HG03342 (cell line): ENCODE measurements around the gene TLDC2.
"Not testable (repeated sequence)": the region's sequence is repeated elsewhere in the genome, so short reads cannot be mapped to it uniquely, and the experiment has no call there.

ENCODE experiments used
- ATAC-seq: cut with Tn5 transposase; IDR thresholded peaks from one replicate; pipeline ENCODE4 v1.9.1; 2021; ENCODE audit warnings: mild to moderate bottlenecking, moderate library complexity; ENCODE audit not compliant: unreplicated experiment

The TLDC2 gene

GRCh38 chr20:36904690-36905089, 28.8 kb downstream of the TLDC2 start:
- no peak for ATAC-seq

GRCh38 chr20:36905566-36905965, 29.6 kb downstream of the TLDC2 start:
- ATAC-seq = not testable (repeated sequence)

- ATAC-seq = not testable (repeated sequence)
These were observed 30.1 kb downstream of the TLDC2 start for GRCh38 chr20:36906086-36906485.

GRCh38 chr20:36908603-36909002, 32.7 kb downstream of the TLDC2 start:
- ATAC-seq = no peak

- no peak for ATAC-seq
These were observed 40.3 kb downstream of the TLDC2 start for GRCh38 chr20:36916199-36916598.

DNA sequence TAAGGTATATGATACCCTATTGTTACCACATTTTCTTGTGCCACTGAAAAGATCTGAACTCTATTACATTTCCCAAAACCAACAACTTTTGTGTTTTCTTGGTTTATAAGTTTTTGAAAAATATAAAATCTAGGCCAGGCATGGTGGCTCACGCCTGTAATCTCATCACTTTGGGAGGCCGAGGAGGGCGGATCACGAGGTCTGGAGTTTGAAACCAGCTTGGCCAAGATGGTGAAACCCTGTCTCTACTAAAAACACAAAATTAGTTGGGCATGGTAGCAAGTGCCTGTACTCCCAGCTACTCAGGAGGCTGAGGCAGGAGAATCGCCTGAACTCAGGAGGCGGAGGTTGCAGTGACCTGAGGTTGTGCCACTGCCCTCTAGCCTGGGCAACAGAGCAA, 41.3 kb downstream of the TLDC2 start:
- no peak for ATAC-seq

GRCh38 chr20:36917943-36918342, 42.0 kb downstream of the TLDC2 start:
- ATAC-seq = no peak

DNA sequence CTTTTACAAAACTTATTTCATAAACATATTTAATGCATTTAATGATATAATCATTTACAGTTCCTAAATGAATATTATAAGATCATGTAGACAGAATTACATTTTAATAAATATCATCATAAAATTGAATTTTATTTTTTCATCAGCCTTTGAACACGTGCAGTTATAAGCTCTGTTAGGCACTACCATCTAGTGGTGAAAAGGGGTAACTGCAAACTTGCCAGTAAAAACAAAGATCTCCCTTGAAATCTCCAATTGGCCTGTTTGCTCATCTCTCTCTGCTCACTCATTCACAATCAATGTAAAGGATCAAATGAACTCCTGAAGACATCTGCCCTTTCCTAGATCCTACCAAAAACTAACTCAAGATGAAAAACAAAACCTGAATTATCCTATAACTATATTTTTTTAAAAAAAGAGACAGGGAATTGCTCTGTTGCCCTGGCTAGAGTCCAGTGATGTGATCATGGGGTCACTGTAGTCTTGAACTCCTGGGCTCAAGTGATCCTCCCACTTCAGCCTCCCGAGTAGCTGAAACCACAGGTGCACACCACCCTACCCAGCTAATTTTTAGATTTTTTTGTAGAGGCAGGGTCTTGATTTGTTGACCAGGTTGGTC, 43.9 kb downstream of the TLDC2 start:
- no peak for ATAC-seq

DNA sequence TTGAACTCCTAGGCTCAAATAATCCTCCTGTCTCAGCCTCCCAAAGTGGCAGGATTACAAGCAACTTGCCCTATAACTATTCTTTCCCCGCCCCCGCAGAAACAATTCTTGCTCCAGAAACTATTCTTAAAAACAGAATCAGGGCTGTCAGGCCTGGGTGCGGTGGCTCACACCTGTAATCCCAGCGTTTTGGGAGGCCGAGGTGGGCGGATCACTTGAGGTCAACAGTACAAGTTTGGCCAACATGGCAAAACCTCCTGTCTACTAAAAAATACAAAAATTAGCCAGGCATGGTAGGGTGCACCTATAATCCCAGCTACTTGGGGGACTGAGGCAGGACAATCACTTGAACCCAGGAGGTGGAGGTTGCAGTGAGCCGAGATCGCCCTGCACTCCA, 44.4 kb downstream of the TLDC2 start:
- ATAC-seq = no peak

DNA sequence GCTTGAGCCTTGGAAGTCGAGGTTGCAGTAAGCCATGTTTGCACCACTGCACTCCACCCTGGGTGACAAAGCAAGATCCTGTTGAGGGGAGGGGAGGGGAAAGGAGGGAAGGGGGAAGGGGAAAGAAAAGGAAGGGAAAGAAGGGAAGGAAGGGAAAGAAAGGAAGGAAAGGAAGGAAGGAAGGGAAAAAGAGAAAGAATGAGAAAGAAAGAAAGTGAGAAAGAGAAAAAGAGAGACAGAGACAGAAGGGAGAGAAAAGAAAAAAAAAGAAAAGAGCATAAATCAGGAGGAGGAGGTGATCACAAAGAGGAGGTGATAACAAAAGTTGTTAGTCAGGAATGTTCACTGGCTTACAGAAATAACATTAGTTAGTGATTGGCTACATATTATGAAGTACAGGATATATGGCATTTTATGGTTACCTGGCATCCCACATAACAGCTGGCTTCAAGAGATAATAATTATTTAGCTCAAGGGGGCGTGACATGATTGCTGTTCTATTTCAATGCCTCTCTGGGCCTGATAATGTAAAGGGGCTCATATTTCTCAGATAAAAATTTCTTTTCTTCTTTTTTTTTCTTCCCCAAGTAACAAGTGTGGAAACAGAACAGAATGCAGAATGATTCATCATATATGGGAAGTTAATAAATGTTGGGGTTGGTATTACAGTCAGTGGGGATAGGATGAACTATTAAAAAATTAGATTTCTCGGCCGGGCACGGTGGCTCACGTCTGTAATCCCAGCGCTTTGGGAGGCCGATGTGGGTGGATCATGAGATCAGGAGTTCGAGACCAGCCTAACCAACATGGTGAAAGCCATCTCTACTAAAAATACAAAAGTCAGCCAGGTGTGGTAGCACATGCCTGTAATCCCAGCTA, 48.5 kb downstream of the TLDC2 start:
- no peak for ATAC-seq

- no peak for ATAC-seq
These were observed 49.3 kb downstream of the TLDC2 start for GRCh38 chr20:36925234-36925633.

GRCh38 chr20:36926653-36927200, 50.8 kb downstream of the TLDC2 start:
- ATAC-seq = no peak

GRCh38 chr20:36927704-36928103, 51.8 kb downstream of the TLDC2 start:
- ATAC-seq = no peak

GRCh38 chr20:36929290-36929689, 53.4 kb downstream of the TLDC2 start:
- ATAC-seq = no peak

DNA sequence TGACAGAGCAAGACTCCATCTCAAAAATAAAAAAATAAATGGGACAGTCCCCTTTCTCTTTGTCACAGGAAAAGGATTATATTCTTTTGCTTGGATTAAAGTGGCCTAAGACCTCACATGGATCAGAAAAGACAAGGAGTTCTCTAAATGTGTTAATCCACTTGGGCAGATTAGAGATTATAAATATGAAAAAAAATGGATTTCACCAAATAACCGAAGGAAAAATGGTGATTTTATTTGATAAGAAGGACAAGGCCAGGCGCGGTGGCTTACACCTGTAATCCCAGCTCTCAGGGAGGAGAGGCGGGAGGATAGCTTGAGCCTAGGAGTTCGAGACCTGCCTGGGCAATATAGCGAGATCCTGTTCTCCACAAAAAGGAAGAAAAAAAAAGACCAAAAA, 53.8 kb downstream of the TLDC2 start:
- no peak for ATAC-seq

- ATAC-seq = not testable (repeated sequence)
These were observed 56.1 kb downstream of the TLDC2 start for GRCh38 chr20:36932067-36932466.

DNA sequence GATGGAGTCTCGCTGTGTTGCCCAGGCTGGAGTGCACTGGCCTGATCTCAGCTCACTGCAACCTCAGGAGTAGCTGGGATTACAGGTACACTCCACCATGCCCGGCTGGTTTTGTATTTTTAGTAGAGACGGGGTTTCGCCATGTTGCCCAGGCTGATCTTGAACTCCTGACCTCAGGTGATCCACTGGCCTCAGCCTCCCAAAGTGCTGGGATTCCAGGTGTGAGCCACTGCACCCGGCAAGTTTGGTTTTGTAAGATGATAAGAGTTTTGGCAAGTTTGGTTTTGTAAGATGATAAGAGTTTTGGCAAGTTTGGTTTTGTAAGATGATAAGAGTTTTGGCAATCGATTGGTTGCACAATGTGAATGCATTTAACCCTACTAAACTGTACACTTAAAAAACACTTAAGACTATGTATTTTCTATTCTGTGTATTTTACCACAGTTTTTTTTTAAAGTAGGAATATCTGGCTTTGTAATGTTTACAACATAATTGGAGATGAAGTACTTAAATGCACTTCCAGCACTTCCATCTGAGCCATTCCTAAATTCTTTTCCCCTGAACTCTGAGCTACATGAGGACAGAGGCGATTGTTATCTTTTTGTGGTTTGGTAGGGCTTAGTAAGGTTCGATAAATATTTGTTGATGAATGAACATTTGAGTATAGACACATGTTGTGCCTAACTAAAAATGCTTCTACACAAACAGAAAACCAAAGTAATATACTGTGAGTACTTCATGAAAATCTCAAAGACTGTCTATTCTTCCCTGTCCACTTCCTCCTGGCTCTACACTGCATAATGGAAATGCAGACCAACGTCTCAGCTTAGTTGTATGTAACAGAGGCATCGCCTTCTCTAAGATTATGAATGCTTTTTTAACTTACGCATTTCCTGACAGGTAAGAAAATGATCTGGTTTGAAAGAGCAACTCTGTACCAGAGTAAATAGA, 56.8 kb downstream of the TLDC2 start:
- no peak for ATAC-seq

GRCh38 chr20:36933571-36933970, 57.6 kb downstream of the TLDC2 start:
- ATAC-seq = not testable (repeated sequence)

DNA sequence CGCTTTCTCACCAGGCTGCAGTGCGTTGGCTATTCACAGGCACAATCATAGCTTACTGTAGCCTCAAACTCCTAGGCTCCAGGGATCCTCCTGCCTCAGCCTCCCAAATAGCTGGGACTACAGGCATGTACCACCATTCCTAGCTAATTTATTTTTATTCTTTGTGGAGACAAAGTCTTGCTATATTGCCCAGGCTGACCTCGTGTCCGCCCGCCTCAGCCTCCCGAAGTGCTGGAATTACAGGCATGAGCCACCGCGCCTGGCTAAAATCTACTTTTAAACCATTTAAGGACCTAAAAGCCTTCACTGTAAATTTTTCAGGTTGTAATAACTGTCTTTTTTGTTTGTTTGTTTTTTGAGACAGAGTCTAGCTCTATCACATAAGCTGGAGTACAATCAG, 60.4 kb downstream of the TLDC2 start:
- ATAC-seq = no peak

- not testable (repeated sequence) for ATAC-seq
These were observed 60.9 kb downstream of the TLDC2 start for GRCh38 chr20:36936761-36937401.

DNA sequence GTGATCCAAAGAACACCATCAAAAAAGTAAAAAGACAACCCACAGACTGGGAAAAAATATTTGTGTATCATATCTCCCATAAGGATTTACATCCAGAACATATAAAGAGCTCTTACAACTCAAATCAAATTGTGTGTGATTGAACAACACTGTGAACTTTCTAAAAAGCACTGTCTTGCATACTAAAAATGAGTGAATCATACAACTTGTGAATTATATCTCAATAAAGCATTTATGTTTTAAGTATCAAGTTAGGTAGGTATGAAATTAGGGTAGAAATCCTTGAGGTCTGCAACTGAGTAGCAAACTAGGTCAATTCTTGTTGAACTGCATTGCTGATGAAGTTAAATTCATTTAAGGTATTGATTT, 61.4 kb downstream of the TLDC2 start:
- no peak for ATAC-seq
